AML-193 (cell line): ENCODE results near the gene NUDCD3.
"Not testable (repeated sequence)": the region's sequence is repeated elsewhere in the genome, so short reads cannot be mapped to it uniquely, and the experiment has no call there.

Experiments
- DNase-seq, 2 experiments: peaks; one replicate each; lab custom pipeline; 2025; lab: John Stamatoyannopoulos, UW

NUDCD3 gene

DNA sequence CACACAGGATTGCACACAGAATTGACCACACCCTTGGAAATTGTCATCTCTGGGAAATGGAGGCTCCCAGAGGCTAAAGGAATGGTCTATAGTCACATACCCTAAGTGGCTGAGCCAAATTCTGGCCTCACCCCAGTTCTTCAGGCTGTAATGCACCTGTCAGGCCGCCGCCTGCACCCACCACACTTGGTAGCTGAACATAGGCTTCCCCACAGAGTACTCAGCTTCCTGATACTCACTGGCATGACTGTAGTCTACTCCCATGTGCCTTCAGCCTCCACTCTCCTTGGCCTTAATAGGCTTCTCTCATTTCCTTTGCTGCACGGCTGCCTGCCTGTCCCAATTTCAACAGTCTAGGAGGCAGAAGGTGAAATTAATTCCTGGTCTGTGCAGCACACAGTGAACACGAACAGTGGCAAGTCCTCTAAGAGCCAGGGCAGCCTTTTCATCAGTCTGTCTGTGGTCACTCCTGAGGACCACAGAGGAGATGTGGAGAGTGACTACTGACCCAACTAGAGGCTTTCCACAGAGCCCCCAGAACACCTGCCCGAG lies 42.5 kb downstream of the NUDCD3 start:
- DNase-seq: no peak

DNA sequence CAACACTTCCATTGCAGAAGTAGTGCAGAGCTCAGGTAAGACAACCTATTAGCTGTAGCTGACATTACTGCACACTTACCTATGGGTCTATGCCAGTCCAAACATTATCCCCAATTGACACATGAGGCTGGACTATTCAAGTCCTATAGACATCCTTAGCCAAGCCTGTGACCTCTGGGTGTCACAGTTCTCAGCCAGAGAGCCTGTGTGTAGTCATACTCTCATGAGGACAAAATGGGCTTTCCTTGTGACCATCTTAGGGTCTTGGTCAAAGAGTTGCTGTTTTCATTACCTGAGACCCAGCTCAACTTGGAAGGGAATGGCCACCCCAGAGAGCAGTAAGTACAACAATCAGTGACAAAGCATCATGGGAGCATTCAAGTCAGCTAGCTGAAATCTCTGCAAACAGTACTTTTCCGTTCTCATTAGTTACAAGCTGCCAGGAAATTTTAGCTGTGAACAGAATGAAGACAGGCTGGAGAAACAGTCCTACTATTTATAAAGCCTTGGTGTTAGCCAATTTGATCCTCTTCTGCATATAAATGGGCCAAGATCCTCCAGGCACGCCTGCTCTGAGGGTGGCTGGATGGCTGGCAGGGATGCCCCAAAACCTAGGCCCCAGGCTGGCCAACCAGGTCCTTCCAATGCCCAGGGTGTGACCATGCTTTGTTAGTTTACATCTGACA lies 44.3 kb downstream of the NUDCD3 start:
- no peak for DNase-seq

DNA sequence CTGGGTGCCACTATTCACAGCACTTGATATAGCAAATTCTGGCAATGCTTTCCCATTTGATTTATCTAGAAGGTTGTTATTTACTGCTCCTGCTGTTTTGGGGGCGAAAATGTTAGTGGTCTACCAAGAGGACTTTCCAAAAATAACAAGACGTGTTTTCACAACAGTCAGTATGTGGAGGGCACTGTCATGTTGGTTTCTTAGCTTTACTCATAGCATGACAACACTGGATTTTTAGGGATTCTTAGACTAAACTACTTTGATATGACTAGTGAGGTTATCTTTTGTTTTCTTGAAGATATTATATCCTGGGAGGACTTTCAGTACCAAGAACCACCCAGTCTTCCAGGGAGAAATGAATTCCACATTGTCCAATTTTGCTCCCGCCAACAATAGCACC lies 49.4 kb downstream of the NUDCD3 start:
- DNase-seq: no peak

DNA sequence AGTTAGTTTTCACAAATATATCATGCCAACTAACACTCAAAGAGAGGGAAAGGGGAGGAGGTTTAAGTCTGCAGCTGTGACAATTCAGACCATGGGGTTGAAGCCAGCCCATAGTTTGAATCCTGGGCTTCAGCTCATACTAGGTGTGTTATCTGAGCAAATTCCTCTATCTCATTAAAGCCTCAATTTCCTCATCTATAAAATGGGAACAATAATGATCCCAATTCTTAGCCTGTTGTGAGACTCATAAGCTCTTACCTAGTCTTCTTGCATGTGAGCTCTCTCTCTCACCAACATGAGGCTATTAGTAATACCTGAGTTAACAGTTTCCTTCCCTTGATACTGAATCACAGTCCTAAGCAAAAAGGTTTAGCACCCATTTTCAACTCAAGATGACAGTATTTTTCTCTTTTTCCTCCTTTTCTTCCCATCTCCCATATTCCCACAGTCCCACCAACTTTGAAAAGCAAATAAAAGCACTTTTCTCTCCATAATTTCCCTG lies 49.8 kb downstream of the NUDCD3 start:
- no peak for DNase-seq

DNA sequence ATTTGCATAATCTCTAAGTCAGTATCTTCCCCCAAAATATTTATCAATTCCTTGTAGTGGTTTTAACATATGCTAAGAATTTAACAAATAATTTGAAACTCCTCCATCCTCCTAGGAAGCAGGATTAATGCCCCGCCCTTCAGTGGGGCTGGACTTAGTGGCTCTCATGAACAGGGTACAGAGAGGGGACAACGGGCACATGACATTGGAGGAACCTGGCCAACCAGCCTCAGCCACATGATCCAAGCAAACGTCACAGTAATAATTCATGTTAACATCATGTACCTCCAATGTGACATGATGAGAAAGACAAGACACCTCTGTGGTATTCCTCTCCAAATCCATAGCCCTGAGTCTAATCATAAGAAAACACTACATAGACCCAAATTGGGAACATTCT lies 50.5 kb downstream of the NUDCD3 start:
- no peak for DNase-seq

DNA sequence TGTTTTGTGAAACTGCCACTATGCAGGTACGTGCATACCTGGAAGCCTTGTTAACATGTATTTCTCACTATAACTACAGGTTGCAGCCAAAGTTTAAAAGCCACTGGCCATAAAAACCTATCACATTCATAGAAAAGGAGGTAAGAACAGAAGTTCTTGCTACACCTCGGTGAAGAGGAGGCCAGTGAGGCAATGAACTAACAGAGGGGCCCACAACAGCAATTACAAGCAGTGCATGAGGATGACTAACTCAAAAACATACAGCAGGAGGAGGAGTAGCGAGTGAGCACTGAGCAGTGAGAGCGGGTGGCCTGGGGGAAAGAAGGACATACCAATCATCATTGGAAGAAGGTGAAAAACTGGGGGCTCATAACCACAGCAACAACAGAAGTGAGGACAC lies 51.6 kb downstream of the NUDCD3 start:
- DNase-seq: no peak

DNA sequence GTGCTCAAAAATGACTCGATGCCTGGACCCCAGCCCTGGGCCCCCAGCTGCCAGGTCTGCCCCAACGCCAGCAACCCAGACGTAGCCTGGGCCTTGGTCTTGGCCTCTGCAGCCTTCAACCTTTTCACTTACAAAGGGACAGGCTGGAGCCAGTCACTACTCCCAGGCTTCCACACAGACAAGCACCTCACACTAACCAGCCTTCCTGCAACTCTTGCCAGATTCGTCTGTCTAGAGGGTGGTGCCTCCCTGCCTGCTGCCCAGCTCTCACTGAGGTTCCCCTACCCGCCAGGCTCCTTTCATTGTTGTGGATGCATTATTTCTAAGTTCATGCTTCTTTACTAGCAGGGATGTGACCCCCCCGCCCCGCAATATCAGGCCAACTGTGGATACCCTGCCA lies 56.3 kb downstream of the NUDCD3 start:
- DNase-seq: no peak

DNA sequence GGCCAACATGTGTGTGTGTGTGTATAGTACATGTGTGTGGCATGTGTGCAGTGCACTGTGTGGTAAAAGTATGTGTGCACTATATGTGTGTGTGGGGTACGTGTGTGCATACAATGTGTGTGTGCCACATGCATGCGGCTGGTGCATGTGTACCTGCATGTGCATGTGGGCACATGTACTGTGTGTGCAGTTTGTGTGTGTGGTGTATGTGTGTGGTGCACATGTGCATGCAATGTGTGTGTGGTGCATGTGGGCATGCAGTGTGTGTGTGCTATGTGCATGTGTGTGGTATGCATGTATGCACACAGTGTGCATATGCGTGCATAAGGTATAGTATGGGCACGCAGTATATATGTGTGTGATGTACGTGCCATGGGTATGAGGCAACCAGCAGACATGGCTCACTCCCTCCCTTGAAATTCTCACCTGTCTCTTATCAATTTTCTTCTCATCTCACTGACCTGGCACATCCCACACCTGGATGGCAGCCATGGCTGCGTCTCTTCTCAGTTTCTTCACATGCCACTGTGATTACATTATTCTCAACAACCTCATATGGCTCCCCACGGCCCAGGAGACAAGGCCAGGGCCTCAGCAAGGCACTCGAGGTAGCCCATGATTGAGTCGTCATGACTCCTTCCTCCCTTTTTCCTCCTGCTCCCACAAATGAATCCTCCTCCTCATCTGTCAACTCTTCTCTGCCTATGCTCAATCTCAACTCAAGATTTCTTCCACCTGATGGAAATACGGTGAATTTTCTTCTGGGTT lies 57.0 kb downstream of the NUDCD3 start:
- DNase-seq: no peak

DNA sequence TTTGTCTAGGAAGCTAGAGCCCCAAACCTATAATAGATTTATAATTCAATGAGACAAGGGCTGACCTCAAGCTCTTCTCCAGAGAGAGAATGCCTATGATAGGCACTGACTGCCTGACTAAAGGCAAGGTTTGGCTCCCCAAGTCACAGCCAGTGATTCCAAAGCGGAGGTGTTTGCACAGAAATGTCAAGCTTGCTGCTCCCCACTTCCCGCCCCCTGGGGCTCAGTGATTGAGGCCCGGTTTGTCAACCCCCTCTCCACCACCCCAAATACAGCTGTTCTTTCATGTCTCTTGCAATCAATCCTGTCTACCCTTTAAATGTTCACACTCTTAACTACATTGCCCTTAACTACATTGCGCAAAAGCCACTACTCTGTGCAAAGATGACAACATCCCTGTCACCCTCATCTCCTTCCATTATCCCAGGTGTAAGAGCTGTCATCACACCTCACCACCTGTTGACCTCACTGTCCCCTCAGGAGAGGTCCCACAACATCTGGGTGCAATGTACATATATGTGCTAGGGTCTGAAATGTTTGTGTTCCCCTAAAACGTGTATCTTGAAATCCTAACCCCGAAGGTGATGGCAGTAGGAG lies 58.0 kb downstream of the NUDCD3 start:
- DNase-seq: no peak

DNA sequence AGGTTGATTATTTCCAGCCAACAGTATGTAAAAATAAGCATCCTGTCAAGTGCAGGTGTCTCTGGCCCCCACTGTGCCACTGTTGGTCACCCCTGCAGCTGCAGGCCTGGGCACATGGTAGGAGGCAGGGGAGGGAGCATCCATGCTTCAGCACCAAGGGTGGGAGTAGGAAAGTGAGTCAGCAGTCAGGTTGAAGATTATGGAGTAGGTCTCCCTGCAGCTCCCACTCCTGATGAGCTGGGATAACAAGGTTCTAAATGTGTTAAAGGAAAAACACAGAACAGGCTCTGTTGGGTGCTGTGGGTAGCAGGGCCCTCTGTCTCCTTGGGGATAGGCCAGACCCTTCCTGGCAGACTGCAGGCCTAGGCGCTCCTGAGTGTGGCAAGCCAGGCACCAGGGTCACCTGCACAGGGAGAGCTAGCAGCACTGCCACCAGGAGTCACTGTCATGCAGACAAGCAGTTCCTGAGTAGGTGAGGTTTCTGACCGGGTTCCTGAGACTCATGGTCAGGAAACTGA lies 59.3 kb downstream of the NUDCD3 start:
- no peak for DNase-seq

DNA sequence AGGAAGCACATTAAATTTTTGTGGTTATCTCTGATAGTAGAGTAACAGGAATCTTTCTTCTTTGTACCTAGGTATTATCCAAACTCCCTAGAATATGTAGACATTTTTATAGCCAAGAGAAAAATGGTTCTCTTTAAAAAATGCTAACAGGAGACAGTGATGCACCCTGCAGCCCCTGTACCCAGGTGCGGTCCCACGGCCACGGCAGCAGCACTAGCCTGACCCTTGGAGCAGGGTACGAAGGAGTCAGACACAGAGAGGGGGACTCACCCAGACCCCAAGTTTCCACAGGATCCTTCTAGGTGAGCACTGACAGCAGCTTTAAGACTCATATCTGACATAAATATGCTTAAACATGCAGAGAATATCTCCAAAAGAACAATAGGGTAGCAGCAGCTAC lies 60.4 kb downstream of the NUDCD3 start:
- no peak for DNase-seq

DNA sequence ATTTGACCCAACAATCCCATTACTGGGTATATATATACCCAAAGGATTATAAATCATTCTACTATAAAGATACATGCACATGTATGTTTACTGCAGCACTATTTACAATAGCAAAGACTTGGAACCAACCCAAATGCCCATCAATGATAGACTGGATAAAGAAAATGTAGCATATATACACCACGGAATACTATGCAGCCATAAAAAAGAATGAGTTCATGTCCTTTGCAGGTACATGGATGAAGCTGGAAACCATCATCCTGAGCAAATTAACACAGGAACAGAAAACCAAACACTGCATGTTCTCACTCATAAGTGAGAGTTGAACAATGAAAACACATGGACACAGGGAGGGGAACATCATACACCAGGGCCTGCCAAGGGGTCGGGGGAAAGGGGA lies 65.7 kb downstream of the NUDCD3 start:
- not testable (repeated sequence) for DNase-seq

DNA sequence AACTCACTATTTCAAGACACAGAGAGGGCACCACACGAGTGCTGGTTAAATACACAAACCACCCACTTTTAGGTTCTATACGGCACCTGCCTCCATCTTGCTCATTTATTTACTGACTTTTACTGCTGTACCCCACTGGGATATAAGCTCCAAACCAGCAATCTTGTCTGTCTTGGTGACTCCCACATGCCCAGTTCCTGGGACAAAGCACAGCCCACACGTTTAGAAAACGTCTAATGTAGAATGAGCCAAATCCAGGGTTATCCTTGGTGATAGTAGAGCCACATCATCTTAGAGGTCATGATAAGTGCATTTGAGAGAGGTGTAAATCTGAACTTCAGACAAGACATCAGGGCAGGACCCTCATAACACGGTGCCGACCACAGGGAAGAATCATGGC lies 73.5 kb downstream of the NUDCD3 start:
- no peak for DNase-seq

DNA sequence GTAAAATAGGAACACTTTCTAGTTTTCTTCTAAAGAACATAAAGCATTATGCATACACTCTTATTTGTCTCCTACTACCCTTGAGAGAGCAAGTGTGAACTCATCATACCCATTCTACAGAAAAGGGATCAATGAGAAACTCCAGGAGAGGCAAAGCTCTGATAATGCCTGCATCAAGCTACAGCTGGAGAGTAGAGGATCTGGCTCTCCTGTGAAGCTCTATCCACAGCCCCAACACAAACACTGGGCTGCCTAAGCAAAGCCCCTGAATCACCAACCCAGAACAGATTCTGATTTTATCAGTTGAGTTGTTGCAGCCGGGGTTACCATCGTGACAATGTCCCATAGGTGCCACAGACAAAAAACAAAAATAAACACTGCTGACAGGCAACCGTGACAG lies 74.9 kb downstream of the NUDCD3 start:
- DNase-seq: no peak

DNA sequence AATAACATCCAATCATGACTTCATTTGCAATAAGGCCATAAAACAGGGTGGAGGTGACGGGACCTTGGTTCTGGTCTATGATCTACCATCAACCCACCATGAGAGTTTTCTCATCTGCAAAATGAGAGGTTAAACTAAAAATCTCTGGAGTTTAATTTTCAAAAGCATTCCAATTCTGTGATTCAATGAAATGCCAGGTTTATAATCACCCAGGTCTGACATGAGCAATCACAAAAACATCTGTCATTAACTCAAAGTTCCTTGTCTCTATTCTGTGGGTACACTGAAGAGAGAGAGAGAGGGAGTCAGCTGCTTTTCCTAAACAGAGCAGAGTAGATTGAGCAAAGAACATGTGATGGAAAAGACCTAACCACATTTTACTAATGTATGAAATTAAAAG lies 75.4 kb downstream of the NUDCD3 start:
- no peak for DNase-seq

DNA sequence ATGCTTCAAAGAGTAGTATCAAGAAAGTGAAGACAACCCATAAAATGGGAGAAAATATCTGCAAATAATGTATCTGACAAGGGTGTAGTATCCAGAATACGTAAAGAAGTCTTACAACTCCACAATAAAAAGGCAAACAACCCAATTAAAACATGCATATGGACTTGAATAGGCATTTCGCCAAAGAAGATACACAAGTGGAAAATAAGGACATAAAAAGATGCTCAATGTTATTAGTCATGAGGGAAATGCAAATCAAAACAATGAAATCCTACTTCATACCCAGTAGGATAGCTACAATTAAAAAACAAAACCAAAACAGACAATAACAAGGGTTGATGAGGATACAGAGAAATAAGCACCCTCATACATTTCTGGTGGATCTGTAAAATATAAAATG lies 79.2 kb downstream of the NUDCD3 start:
- no peak for DNase-seq

DNA sequence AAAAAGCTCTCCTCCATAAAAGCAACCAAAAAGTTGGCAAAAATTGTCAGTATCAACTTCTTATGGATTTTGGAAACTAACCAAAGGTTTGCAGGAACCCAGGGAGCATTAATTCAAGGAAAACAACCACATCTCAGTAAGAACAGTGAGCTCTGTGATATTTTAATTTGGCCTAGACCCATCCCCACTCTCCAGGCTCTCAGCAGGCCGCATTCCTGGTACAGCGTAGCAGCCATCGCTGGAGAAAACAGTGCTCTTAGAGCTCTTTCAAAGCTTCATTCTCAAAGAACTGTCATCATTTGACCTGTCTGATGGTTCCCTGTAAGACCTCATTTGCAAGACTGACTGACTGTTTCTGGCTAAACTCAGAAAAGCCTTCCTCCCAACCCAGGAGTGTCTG lies 81.9 kb downstream of the NUDCD3 start:
- no peak for DNase-seq

DNA sequence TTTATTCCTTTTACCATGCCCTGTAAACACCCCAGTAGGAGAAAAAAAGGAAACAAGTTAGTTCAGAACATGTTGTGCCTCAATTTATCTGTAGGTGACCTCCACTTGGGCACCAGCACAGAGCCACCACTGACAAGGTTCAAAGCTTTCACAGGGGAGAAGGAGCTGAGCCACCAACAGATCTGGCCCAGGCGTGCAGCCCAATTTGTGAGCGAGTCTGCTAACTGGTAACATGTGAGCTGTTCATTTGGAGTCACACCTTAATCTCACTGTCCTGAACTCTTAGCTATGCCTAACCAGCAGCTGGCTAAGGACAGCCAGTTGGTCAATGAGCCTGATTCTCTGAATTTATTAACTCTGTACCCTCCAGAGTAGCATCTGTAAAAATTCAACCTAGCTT lies 86.7 kb downstream of the NUDCD3 start:
- DNase-seq: no peak

DNA sequence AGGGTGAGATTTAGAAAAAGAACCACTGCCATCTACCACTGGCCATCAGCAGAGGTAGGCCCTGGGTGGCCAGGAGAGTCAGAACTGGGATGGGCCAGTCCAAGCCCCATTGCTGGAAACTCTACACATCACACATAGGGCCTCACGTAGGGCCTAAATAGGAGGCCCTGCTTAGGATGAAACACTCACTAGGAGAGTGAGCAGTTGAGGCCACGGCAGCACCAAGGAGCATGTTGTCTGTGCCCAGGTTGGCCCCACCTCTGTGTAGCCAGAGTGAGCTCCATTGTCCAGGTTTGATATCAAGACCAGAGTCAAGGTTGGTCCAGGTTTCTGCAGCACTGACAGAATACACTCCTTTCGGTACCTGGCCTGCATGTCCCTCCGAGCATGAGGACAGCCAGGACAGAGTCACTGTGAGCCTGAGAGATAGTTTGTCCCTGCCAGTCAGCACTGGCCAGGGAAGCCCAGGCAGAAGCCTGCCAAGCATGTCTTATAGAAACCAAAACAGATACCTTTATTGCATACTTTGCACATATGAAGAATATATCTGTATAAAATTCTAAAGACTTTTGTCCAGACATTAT lies 87.2 kb downstream of the NUDCD3 start:
- no peak for DNase-seq

DNA sequence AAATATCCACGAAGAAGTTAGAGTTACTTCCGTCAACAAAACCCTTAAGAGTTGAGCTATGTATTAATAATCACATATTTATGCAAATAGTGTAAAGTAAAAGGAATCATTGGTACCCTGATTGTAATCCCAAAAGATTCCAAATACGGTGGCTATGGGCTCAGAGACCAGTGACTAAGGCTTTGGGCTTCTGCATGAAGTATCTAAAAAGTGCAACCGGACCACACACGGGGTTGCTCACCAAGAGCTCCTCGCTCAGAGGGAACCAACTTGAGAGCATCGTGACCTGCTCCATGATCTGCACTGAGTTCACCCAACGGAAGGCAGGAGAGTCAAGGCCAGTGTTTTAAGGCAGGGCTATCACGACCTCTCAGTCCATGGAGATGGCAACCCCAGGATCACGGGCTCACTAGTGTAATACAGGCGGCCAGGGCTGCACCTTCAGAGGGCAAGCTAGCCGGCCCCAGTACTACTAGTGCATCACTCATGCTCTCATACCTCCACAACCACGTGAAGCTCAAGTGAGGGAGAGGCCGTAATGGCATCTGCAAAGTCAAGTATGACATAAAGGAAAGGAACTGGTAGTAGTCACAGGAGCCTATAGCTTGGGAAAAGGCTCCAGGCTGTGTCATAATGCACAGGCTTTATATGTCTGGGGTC lies 87.9 kb downstream of the NUDCD3 start:
- no peak for DNase-seq

DNA sequence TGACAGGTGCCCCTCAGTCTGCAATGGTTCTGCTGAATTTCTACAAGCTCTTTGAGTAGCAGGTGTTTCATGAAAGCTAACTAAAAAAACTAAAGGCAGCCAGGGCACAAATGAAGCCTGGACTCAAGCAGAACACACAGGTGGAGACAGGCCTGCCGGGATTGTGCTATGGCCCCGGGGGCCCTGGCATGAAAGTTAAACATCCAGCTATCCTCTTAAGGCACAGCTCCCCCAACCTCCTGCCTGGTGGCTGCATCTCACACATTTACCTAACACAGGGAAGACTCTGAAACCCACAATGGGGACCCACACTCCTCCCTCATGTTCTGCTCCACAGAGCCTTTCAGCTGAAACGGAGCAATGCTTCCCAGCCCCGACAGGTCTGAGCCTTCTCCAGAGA lies 88.8 kb downstream of the NUDCD3 start:
- no peak for DNase-seq

DNA sequence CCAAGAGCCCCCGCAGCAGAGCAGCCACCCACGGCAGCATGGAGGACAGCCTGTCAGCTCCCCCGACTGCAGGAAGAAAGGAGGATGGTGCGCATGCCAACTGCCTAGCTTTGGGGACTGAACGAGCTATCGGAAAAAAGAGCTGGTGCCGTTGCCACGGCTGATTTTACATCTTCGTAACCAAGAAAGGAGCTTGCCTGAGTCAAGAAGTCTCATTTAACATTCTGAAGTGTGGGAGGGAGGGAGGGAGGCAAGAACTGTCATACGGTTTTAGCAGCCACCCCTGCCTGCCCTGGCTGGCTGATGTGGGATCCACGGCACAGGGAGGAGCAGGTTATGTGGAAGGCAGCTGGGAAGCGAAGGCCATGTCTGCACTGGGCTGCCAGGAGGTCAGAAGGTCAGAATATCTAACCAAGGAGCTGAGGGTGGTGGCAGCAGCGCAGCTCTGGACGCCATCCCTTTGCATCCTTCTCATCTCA lies 90.4 kb downstream of the NUDCD3 start:
- DNase-seq: no peak
